ENCODE measurements around the gene TENT5C.
"Not testable (repeated sequence)": the region's sequence is repeated elsewhere in the genome, so short reads cannot be mapped to it uniquely, and the experiment has no call there.

The TENT5C gene

DNA sequence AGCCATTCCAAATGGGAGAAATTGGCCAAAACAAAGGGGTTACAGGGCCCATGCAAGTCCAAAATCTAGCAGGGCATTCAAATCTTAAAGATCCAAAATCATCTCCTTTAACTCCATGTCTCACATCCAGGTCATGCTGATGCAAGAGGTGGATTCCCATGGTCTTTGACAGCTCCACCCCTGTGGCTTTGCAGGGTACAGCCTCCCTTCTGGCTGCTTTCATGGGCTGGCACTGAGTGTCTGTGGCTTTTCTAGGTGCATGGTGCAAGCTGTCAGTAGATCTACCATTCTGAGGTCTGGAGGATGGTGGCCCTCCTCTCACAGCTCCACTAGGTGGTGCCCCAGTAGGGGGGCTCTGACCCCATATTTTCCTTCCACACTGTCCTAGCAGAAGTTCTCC is 47.4 kb upstream of the TENT5C start:
- H3F3A ChIP-seq (ENCODE audit: insufficient read depth, low read length); H3K27me3 ChIP-seq (ENCODE audit: insufficient read depth, low read length); H3K36me3 ChIP-seq (ENCODE audit: insufficient read depth, low read length); H3K79me2 ChIP-seq (ENCODE audit: insufficient read depth, low read length); H2AFZ ChIP-seq (ENCODE audit: low read length); H3K4me2 ChIP-seq (ENCODE audit: low read length); H3K9me3 ChIP-seq (ENCODE audit: low read length); H3K27ac ChIP-seq (ENCODE audit: low read depth, low read length, poor library complexity, severe bottlenecking); H3K9me2 ChIP-seq (ENCODE audit: low read depth, low read length); H3K9ac ChIP-seq (ENCODE audit: low read length); H4K20me1 ChIP-seq (ENCODE audit: insufficient read depth, low read length); H3K4me1 ChIP-seq (ENCODE audit: insufficient read depth, low read length, severe bottlenecking); H3K4me3 ChIP-seq (ENCODE audit: low read depth, low read length, poor library complexity, severe bottlenecking): not testable (repeated sequence)
- TF ChIP-seq CTCF (IDR thresholded peaks at IDR 0.05; ENCODE audit: low read length): peak; percentile 8; the same call in 1 of the 2 replicates

DNA sequence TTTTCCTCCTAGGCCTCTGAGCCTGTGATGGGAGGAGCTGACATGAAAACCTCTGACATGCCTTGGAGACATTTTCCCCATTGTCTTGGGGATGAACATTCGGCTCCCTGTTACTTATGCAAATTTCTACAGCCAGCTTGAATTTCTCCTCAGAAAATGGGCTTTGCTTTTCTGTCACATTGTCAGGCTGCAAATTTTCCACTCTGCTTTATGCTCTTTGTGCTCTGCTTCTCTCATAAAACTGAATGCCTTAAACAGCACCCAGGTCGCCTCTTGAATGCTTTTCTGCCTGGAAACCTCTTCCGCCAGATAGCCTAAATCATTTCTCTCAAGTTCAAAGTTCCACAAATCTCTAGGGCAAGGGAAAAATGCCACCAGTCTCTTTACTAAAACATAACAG is 46.7 kb upstream of the TENT5C start:
- Histone ChIP-seq H3K27ac (ENCODE audit: low read depth, low read length, poor library complexity, severe bottlenecking) (no peak overlapping the region), H3K9me3 (ENCODE audit: low read length) (no peaks in the 10 kb centered on the region), H3K4me1 (ENCODE audit: insufficient read depth, low read length, severe bottlenecking) (no peaks in the 10 kb centered on the region), H3K4me2 (ENCODE audit: low read length) (no peak overlapping the region), H3K9me2 (ENCODE audit: low read depth, low read length) (no peaks in the 10 kb centered on the region), H3K27me3 (ENCODE audit: insufficient read depth, low read length) (no peaks in the 10 kb centered on the region), H4K20me1 (ENCODE audit: insufficient read depth, low read length) (no peaks in the 10 kb centered on the region), H3K9ac (ENCODE audit: low read length) (no peak overlapping the region), H3K79me2 (ENCODE audit: insufficient read depth, low read length) (no peaks in the 10 kb centered on the region), H3K4me3 (ENCODE audit: low read depth, low read length, poor library complexity, severe bottlenecking) (no peak overlapping the region), H3K36me3 (ENCODE audit: insufficient read depth, low read length) (no peaks in the 10 kb centered on the region), H3F3A (ENCODE audit: insufficient read depth, low read length) (no peaks in the 10 kb centered on the region), H2AFZ (ENCODE audit: low read length) (no peak overlapping the region)
- TF ChIP-seq EZH2 (IDR thresholded peaks at IDR 0.05; ENCODE audit: borderline replicate concordance, low read length) (no peak), CTCF (IDR thresholded peaks at IDR 0.05; ENCODE audit: low read length) (no peak)

DNA sequence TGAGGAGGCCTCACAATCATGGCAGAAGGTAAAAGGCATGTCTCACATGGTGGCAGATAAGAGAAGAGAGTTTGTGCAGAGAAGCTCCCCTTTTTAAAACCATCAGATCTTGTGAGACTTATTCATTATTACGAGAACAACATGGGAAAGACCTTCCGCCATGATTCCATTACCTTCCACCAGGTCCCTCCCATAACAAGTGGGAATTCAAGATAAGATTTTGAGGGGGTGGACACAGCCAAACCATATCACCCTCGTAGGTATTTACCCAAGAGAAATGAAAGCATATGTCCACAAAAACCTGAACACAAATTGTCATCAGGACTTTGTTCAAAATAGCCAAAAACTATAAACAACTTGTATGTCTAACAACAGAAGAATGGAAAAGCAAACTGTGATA is 45.9 kb upstream of the TENT5C start:
- no peak overlapping the region for H3K27ac ChIP-seq (ENCODE audit: low read depth, low read length, poor library complexity, severe bottlenecking)
- no peaks in the 10 kb centered on the region for H3F3A ChIP-seq (ENCODE audit: insufficient read depth, low read length)
- H3K27me3 ChIP-seq (ENCODE audit: insufficient read depth, low read length): no peaks in the 10 kb centered on the region
- H3K36me3 ChIP-seq (ENCODE audit: insufficient read depth, low read length): no peaks in the 10 kb centered on the region
- H3K9ac ChIP-seq (ENCODE audit: low read length): no peak overlapping the region
- no peak overlapping the region for H3K4me3 ChIP-seq (ENCODE audit: low read depth, low read length, poor library complexity, severe bottlenecking)
- H3K9me3 ChIP-seq (ENCODE audit: low read length): no peaks in the 10 kb centered on the region
- H3K9me2 ChIP-seq (ENCODE audit: low read depth, low read length): no peaks in the 10 kb centered on the region
- no peaks in the 10 kb centered on the region for H3K79me2 ChIP-seq (ENCODE audit: insufficient read depth, low read length)
- no peak overlapping the region for H2AFZ ChIP-seq (ENCODE audit: low read length)
- no peak for TF ChIP-seq EZH2 (IDR thresholded peaks at IDR 0.05; ENCODE audit: borderline replicate concordance, low read length)
- no peak for TF ChIP-seq CTCF (IDR thresholded peaks at IDR 0.05; ENCODE audit: low read length)
- no peaks in the 10 kb centered on the region for H4K20me1 ChIP-seq (ENCODE audit: insufficient read depth, low read length)
- no peaks in the 10 kb centered on the region for H3K4me1 ChIP-seq (ENCODE audit: insufficient read depth, low read length, severe bottlenecking)
- no peak overlapping the region for H3K4me2 ChIP-seq (ENCODE audit: low read length)

Data from OCI-LY1 (cell line).